ENCODE measurements around the gene TRUB2.
"Not testable (repeated sequence)": the region's sequence is repeated elsewhere in the genome, so short reads cannot be mapped to it uniquely, and the experiment has no call there.

Gene TRUB2

GRCh38 chr9:128296340-128297220 is 25.7 kb downstream of the TRUB2 start:
- no peak for DNase-seq

- no peak for DNase-seq
Observed at GRCh38 chr9:128294142-128294541, 28.1 kb downstream of the TRUB2 start.

GRCh38 chr9:128293091-128293490 is 29.2 kb downstream of the TRUB2 start:
- DNase-seq: no peak

- DNase-seq: no peak
Observed at GRCh38 chr9:128292009-128292408, 30.2 kb downstream of the TRUB2 start.

DNA sequence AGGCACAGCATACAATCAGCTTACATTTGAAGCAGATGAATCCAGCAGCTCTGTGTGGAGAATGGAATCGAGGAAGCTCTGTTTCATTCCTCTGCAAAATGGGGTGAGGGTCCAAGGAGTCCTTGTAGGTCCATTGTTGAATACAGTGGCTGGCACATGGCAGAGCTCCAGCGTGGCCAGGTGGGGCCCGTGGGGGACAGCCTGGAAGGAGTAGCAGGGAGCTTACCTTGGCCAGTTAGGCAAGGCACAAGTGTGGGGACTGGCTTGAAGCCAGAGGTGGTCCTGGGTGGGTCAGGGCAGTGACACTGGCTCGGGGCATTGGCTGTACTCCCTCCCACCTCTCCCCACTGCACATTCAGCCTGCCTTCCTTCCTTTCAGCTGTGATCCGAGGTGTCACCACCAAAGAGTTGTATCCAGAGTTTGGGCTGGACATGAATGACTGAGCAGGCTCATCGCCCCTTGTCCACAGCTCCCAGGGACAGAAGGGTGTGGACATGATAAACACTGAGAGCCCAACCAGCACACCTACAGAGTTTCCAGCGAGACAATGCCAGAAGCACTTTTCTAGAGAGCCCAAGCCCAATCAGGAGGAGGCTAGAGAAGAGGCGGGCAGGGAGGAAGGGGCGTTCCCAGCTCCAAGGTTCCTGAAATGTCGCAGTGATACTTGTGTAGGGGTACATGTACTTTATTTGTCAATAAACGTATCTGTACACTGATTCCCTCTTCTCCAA is 33.8 kb downstream of the TRUB2 start:
- no peak for DNase-seq

DNA sequence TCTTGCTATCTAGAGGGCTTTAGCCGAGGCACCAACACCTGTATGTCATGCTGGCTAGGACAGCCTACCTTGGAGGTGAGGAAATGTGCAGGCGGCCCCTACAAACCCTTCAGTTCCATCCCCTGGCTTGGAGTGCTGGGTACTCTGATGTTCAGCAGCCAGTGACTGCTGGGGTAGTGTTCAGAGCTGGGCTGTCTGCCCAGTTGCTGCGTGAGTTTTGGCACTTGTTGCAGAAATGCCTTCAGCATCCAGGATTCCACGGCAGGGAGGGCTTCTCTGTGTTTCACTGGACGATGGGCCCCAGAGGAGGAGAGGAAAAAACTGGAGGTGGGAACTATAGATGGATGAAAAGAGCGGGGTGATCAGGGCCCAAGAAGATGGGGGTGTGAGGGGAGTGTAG is 35.8 kb downstream of the TRUB2 start:
- DNase-seq: no peak

DNA sequence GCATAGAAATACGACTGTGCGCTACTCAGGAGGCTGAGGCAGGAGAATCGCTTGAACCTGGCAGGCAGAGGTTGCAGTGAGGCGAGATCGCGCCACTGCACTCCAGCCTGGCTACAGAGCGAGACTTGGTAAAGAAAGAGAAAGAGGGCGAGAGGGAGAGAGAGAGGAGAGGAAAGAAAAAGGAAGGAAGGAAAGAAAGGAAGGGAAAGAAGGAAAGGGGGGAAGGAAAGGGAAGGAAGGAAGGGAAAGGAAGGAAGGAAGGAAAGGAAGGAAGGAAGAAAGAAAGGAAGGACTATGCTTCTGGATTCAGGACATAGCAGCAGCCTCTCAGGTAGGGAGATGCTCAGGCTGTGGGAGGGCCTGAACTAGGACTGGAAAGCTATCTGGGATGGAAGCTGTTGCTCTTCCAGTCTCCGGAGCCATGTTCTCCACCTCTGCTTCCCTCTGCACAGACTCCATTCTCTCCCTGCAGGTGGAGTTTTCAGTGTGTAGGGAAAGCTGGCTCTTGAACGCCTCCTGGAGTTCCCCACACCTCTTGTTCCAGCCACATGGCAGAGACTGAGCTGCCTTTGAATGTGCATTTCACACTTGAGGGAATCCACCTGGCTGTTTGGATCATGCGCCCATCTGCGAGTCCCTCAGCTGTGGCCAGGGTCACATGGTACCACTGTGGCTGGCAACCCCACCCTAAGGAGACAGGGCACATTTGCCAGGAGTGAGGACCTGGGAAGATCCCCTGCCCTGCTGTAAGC is 37.0 kb downstream of the TRUB2 start:
- no peak for DNase-seq

- no peak for DNase-seq
Observed at GRCh38 chr9:128282500-128282899, 39.7 kb downstream of the TRUB2 start.

GRCh38 chr9:128280084-128280622 is 42.1 kb downstream of the TRUB2 start:
- no peak for DNase-seq

DNA sequence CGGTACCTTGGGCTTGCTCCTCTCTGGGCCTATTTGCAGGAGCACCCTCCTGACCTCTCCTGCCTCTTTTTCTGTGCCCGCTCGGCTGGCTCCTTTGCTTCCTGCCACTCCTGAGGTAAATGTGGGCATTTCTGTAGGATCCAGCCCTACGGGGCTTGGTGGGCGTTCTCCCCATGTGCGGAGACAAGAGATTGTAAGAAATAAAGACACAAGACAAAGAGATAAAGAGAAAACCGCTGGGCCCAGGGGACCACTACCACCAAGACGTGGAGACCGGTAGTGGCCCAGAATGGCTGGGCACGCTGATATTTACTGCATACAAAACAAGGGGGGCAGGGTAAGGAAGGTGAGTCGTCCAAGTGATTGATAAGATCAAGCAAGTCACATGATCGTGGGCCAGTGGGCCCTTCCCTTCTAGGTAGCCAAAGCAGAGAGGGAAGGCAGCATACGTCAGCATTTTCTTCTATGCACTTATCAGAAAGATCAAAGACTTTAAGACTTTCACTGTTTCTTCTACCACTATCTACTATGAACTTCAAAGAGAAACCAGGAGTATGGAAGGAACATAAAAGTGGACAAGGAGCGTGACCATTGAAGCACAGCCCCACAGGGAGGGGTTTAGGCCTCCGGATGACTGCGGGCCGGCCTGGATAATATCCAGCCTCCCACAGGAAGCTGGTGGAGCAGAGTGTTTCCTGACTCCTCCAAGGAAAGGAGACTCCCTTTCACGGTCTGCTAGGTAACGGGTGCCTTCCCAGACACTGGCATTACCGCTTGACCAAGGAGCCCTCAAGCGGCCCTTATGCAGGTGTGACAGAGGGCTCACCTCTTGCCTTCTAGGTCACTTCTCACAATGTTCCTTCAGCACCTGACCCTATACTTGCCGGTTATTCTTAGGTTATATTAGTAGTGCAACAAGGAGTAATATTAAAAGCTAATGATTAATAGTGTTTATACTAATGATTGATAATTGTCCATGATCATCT is 42.9 kb downstream of the TRUB2 start:
- not testable (repeated sequence) for DNase-seq

GRCh38 chr9:128276574-128277270 is 45.5 kb downstream of the TRUB2 start:
- DNase-seq: no peak

- peak; percentile 99 for DNase-seq
Observed at GRCh38 chr9:128276008-128276573, 46.2 kb downstream of the TRUB2 start, which contains the start of gene SWI5. Gene SWI5 (plus strand): TSS chr9:128276276.

- no peak for DNase-seq
Observed at GRCh38 chr9:128275198-128276007, 46.8 kb downstream of the TRUB2 start, which contains the start of gene GOLGA2. Gene GOLGA2 (minus strand): TSS chr9:128276007. CDS start chr9:128275976, 31 bp downstream.

DNA sequence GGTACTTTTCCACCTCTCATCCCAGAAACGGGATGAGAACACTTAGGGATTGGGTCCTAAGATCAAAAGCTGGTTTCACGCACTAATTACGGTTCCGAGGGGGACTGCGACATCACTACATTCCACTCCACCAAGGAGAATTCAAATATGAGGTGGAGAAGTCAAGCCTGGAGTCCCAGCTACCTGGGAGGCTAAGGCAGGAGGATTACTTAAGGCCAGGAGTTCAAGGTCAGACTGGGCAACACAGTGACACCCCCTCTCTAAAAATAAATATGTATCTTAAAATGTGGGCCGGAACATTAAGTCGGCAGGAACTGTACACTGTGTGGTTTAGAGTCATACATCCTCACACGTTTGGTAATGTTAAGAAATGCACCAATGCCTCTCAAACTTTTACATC is 48.0 kb downstream of the TRUB2 start:
- no peak for DNase-seq

DNA sequence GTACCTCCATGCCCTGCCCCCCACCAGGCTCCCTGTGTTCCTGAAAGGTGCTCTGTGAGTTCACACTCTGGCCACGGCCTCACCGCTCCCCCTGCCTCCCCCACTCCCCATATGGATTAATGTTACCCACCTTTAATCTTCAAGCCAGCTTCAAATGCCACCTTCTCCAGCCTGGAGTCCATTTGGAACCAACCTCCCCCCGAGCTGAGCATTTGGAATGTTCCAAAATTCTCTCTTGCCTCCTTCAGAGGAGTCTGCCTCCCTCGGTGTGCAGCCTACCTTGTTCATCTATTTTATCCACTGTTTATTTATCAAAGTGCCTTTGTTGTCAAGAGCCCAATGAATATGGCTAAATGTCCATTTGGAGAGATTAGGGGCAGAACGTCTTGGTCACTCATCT is 50.7 kb downstream of the TRUB2 start:
- DNase-seq: no peak

DNA sequence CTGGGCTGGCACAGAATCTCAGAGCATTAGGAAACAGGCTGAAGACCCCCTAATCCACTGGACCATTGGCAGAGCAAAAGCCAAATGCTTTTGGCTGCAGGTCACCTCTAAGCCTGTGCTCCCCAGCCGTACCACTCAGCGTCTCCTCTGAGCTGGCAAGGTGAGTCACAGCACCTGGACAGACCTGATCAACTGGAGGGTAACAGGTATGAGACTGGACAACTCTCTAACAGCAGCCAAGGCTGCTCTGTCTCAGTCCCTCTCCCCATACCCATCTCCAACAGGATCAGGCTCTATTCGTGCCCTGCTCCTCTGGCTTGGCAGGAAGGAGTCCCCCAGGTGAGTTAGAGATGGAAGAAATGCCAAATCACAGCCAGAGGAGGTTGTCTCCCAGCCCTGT is 51.1 kb downstream of the TRUB2 start:
- no peak for DNase-seq

- no peak for DNase-seq
Observed at GRCh38 chr9:128266868-128267590, 55.2 kb downstream of the TRUB2 start.

DNA sequence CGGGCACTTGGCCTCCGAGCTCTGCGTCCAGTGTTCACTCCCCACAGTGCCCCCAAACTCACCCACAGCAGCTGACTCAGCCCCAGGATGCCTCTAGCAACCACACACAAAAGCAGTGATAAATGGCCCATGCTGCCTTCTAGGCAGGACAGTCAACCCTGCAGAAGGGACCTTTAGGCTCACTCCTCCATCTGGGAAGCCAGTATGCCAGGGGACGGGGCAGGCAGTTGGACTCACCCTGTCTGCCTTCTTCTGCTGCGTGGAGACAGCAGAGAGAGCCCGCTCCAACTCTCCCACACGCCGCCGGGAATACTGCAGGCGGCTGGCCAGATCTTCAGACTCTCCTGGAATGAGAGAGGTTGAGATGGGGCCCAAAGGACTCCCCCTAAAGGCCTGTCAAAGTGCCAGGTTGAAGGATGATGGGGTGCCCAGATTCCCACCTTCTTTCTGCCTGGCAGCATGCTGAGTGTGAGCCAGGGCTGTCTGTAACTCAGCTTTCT is 56.8 kb downstream of the TRUB2 start:
- no peak for DNase-seq

DNA sequence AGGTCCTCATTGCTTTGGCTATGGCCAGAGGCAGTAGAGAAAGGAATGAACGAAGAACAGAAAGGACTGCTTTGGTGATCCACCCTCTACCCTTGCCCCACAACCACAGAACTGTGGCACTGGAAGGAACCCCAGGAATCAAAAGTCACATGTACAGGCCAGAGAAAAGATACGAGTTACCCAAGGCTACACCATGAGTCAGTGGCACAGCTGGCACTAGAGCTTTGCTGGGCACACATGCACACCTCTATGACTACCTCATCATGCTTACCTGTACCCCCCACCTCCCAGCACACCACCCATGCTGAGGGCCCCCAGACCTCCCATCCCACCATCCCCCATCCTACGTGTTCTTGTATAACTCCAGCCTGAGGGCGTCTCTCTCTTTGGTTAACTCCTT is 59.6 kb downstream of the TRUB2 start:
- no peak for DNase-seq

All from CD4-positive, alpha-beta T cell treated with Interleukin-4 for 4 hours (primary cell).